Breast epithelium (tissue), 4 donors: ENCODE data around the gene CLEC4G. TPM values are rescaled to one million over a fixed set of nuclear protein-coding genes. Genes with fewer than 3 reads are reported as not detected.

ENCODE experiments used
- DNase-seq, 2 donors: peaks; one replicate each; pipeline ENCODE4 v3.0.0-alpha.2; 2019; ENCODE audit warnings: low spot score in 2 of 2
- H3K27ac ChIP-seq, 2 donors: fragments of 200-600 bp; sonication (generic) in 1 of 2; one replicate each; pipeline ENCODE4 v1.5.1; 2016 to 2019; ENCODE audit warnings: mild to moderate bottlenecking in 1 of 2
- H3K27me3 ChIP-seq, 2 donors: fragments of 200-600 bp; sonication (generic) in 1 of 2; one replicate each; pipeline versions ENCODE4 v1.5.1 to v1.6.0; 2017 to 2019; ENCODE audit warnings: control low read depth in 1 of 2, mild to moderate bottlenecking in 1 of 2
- H3K36me3 ChIP-seq: fragments of 200-600 bp; one replicate; pipeline ENCODE4 v1.5.1; 2019
- H3K4me1 ChIP-seq, 2 donors: fragments of 200-600 bp; sonication (generic); one replicate each; pipeline ENCODE4 v1.5.1; 2016 to 2019; ENCODE audit warnings: control low read depth in 1 of 2
- H3K4me3 ChIP-seq, 3 donors: fragments of 200-600 bp; sonication (generic); 1 replicate in 2 of 3; 2 replicates in 1 of 3; pipeline ENCODE4 v1.5.1; 2016 to 2019; ENCODE audit warnings: mild to moderate bottlenecking in 3 of 3, moderate library complexity in 2 of 3
- H3K9me3 ChIP-seq, 2 donors: fragments of 200-600 bp; sonication (generic) in 1 of 2; one replicate each; pipeline ENCODE4 v1.5.1; 2016 to 2019; ENCODE audit warnings: control low read depth in 1 of 2
- CTCF ChIP-seq, 3 donors: fragments of 450-650 bp; IDR thresholded peaks; one replicate each; pipeline ENCODE4 v1.5.1; 2016 to 2017; ENCODE audit warnings: antibody characterized with exemption in 3 of 3, mild to moderate bottlenecking in 3 of 3, moderate library complexity in 3 of 3
- POLR2A ChIP-seq: fragments of 450-650 bp; IDR thresholded peaks from one replicate; pipeline ENCODE4 v1.6.1; 2016; ENCODE audit warnings: antibody characterized with exemption, mild to moderate bottlenecking, moderate library complexity
- POLR2AphosphoS5 ChIP-seq, 3 donors: sonication (generic); formaldehyde crosslinking; IDR thresholded peaks; one replicate each; pipeline ENCODE4 v1.6.1; 2017; ENCODE audit warnings: antibody characterized with exemption in 3 of 3
- intact Hi-C: fragments of 100-400 bp; cut with DNase I; formaldehyde crosslinking; loops from one replicate; pipeline ENCODE4 v1.15.1; 2023; ENCODE audit warnings: low total_unique reads
- total RNA-seq, 3 donors: library from RNA; depleted of rRNA; stranded (reverse); fragments of >200 nt; gene quantifications; one replicate each; pipeline ENCODE4 v1.1.0, GENCODE V29; 2016

CLEC4G gene
- total RNA-seq, 3 donors from 2014 or later: 1.3 to 3.7 TPM; not detected in 1

- no peak for TF ChIP-seq POLR2A
- no peaks in the 10 kb centered on the region for H3K27me3 ChIP-seq
- H3K4me1 ChIP-seq: no peaks in the 10 kb centered on the region
- no peak overlapping the region for H3K4me3 ChIP-seq
- intact Hi-C loops: no loop called here
- no peak for DNase-seq
- H3K27ac ChIP-seq: no peak overlapping the region
- H3K36me3 ChIP-seq: no peaks in the 10 kb centered on the region
- no peaks in the 10 kb centered on the region for H3K9me3 ChIP-seq
These were observed 21.3 kb downstream of the CLEC4G start for GRCh38 chr19:7710616-7711015.

GRCh38 chr19:7709932-7710460, 21.9 kb downstream of the CLEC4G start:
- TF ChIP-seq POLR2A (no peak), POLR2AphosphoS5 (IDR thresholded peaks at IDR 0.05) (no peak), CTCF (IDR thresholded peaks at IDR 0.05) (no peak)
- no peak overlapping the region for H3K4me3 ChIP-seq
- no peaks in the 10 kb centered on the region for H3K9me3 ChIP-seq
- H3K27me3 ChIP-seq: no peaks in the 10 kb centered on the region
- no peaks in the 10 kb centered on the region for H3K36me3 ChIP-seq
- H3K4me1 ChIP-seq: no peaks in the 10 kb centered on the region
- no peak for DNase-seq
- no peak overlapping the region for H3K27ac ChIP-seq
- intact Hi-C loops: no loop called here

- no peak overlapping the region for H3K4me3 ChIP-seq
- no peaks in the 10 kb centered on the region for H3K9me3 ChIP-seq
- no peak for DNase-seq
- no peak overlapping the region for H3K27ac ChIP-seq
- no peaks in the 10 kb centered on the region for H3K36me3 ChIP-seq
- H3K27me3 ChIP-seq: peaks cover 0 to 13% of the 10 kb centered on the region in 2 donors
- TF ChIP-seq POLR2AphosphoS5 (IDR thresholded peaks at IDR 0.05) (no peak), CTCF (IDR thresholded peaks at IDR 0.05) (no peak), POLR2A (no peak)
- intact Hi-C loops: no loop called here
- no peaks in the 10 kb centered on the region for H3K4me1 ChIP-seq
These were observed 24.9 kb downstream of the CLEC4G start for GRCh38 chr19:7706955-7707456.

- no peaks in the 10 kb centered on the region for H3K4me1 ChIP-seq
- intact Hi-C loops: no loop called here
- peak overlapping the region in 1 of 2 donors; percentile 43 for H3K27ac ChIP-seq
- no peak for TF ChIP-seq POLR2A
- TF ChIP-seq CTCF (IDR thresholded peaks at IDR 0.05): no peak
- TF ChIP-seq POLR2AphosphoS5 (IDR thresholded peaks at IDR 0.05): no peak
- H3K4me3 ChIP-seq: no peak overlapping the region
- DNase-seq: no peak
- no peaks in the 10 kb centered on the region for H3K36me3 ChIP-seq
- H3K27me3 ChIP-seq: peaks cover 0 to 13% of the 10 kb centered on the region in 2 donors
- no peaks in the 10 kb centered on the region for H3K9me3 ChIP-seq
These were observed 25.5 kb downstream of the CLEC4G start for GRCh38 chr19:7706188-7706954.

DNA sequence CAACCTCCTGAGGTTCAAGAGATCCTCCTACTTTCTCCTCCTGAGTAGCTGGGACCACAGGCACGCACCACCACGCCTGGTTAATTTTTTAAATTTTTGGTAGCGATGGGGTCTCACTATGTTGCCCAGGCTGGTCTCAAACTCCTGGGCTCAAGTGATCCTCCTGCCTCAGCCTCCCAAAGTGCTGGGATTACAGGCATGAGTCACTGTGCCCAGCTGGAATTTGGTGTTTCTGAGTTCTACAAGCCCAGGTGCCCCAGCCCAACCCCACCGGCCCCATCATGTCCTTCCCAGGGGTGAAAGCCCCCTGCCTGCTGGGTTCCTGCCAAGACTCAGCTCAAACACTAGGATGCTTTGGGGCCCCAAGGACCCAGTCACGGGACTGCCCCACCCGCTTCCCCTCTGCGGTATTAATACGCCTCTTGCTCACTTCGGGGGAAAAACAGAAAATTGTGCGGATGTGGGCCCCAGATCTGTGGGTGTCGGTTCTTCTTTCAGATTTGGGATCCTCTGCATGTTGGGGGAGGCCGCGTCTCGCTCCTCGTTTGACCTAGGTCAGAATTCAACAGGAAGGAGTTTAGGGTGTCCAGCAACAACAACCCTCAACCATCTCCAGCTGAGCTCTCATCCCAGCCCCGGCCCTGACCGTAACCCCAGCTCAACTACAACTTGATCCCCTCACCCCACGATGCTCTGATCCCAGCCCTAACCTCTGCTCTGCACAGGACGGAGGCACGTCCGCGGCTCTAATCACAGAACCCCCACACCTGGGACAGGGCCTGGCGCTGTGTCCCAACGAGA, 26.3 kb downstream of the CLEC4G start:
- H3K27ac ChIP-seq: peak overlapping the region in 1 of 2 donors; percentile 43
- no peaks in the 10 kb centered on the region for H3K4me1 ChIP-seq
- intact Hi-C loops: no loop called here
- peak in 1 of 2 donors; percentile 18 for DNase-seq
- TF ChIP-seq POLR2AphosphoS5 (IDR thresholded peaks at IDR 0.05) (no peak), CTCF (IDR thresholded peaks at IDR 0.05) (no peak), POLR2A (no peak)
- peaks cover 0 to 21% of the 10 kb centered on the region in 2 donors for H3K27me3 ChIP-seq
- no peak overlapping the region for H3K4me3 ChIP-seq
- no peaks in the 10 kb centered on the region for H3K36me3 ChIP-seq
- H3K9me3 ChIP-seq: no peaks in the 10 kb centered on the region
